Hematopoietic multipotent progenitor cell treated with erythropoietin and hydrocortisone succinate and interleukin-3 and kit ligand, for 4 days (in vitro differentiated cells): ENCODE results near the gene IL6R.

Source experiments
- DNase-seq: peaks from one replicate; pipeline ENCODE4 v3.0.0-alpha.2; 2015

The IL6R gene

DNA sequence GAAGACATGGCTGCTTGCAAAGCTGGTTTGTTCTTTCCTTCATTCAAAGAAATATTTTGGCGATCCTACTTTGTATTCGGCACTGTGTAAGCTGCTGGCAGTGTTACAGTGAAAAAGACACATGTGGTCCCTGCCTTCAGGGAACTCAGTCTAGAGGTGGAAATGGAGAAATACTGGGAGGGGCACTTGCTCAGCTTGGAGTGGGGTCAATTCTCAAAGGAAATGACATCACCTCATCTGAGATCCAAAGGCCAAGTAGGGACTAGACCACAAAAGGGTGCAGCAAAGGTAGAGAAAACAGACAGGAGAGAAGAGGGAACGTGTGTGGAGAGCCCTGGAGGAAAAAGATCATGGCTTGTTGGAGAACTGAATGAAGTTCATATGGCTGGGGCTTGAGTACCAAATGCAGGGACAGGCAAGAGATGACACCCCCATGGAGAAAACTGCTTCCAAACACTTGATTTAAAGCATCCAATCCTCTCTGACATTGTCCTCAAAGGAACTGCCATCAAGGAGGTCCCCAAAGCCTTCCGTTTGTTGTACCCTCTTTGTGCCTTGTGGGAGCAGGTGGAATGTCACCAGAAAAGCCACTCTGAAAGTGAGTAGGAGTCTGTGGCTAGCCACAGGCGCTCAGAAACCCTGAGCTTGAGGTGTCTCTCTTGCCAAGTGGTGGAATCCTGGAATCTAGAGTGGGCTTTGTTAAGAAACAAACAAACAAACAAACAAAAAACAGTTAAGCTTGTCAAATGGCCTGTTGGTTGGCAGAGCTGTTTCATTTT is 48.6 kb downstream of the IL6R start:
- no peak for DNase-seq

DNA sequence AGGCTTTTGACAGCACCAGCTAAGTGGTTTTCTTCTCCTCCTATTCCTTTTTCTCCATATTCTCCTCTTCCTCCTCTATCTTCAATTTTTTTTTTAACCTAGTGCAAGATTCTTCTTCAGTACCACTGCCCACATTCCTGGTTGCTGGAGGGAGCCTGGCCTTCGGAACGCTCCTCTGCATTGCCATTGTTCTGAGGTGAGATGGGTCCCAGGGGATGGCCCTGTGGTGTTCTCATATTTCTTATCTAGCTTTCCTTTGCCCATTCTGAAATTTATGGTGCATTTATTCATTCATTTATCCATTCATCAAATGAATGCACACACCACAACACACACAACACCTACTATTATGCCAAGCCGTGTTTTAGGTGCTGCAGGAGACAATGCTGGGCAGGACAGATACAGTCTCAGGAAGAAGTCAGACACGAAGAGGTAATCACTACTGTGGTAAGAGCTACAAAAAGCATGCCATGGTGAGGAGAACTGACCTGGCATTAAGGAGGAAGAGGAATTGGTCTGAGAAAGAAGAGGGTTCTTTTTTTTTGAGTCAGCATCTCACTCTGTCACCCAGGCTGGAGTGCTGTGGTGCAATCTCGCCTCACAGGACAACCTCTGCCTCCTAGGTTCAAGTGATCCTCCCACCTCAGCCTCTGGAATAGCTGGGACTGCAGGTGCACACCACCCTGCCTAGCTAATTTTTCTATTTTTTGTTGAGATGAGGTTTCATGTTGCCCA is 49.4 kb downstream of the IL6R start:
- DNase-seq = no peak

DNA sequence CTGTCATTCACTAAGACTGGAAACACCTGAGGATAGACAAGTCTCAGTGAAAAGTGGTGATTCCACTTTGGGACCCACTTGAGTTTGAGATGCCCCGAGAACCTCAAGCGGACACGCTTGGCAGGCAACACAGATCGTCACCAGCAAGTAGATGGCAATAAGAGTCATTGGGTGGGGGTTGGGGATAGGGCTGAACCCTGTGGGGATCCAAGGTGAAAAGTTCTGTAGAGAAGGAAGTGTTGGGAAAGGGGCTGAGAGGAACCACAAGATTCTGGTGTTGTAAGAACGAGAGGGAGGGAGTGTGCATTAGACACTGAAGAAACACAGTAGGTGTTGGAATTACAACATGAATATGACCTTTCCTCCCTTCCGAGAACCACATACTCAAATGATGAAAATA is 51.5 kb downstream of the IL6R start:
- DNase-seq = no peak

DNA sequence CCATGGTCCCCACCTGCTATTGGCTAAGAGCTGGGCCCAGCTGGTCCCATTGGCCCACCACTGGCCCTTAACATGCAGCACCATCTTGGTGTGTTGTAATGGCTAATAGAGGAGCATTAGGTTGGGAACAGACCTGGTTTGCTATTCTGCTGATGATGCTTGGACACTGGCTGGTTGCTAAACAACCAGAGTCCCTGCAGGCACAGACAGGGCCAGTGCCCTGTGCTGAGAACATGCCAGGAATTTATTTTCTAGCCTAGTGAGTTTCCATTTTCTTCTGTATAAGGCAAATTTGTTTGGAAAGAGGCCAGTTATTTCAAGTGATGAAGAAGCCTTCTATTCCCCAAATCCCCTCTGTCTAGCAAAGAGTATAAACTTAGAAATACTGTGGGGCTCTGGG is 53.9 kb downstream of the IL6R start:
- DNase-seq = no peak

DNA sequence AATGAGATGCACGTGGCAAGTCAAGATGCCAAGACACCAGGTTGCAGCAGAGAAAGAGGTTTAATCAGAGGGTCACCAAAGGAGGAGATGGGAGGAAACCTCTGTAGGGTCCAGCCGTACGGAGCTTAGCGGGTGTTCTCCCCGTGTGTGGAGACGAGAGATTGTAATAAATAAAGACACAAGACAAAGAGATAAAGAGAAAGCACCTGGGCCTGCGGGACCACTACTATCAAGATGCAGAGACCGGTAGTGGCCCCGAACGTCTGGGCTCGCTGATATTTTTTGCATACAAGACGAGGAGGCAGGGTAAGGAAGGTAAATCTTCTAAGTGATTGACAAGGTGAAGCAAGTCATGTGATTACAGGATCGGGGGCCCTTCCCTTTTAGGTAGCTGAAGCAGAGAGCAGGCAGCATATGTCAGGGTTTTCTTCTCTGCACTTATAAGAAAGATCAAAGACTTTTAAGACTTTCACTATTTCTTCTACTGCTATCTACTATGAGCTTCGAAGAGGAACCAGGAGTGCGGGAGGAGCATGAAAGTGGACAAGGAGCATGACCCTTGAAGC is 55.6 kb downstream of the IL6R start:
- DNase-seq = peak; percentile 34

DNA sequence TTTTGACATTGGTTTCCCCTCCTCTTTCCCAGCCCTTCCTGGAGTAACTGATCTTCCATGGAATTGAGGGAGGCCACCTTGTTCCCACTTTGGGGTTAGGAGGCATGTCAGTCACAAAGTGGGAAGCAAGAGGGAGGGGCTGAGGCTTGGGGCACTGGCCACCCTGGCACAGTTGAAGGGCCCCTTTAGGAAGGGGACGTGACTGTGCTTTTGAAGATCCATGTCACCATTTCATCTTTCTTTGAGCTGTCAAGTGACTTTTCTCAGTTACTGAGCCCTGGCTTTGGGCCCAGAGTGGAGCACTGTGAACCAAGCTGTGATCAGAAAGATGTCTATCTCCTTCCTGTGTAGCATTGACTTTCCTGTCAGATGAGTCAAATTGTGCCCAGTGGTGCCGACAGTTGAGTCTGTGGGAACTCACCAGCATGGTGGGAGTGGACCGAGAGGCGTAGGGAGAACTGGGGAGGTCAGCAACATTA is 58.4 kb downstream of the IL6R start:
- DNase-seq = peak; percentile 89

DNA sequence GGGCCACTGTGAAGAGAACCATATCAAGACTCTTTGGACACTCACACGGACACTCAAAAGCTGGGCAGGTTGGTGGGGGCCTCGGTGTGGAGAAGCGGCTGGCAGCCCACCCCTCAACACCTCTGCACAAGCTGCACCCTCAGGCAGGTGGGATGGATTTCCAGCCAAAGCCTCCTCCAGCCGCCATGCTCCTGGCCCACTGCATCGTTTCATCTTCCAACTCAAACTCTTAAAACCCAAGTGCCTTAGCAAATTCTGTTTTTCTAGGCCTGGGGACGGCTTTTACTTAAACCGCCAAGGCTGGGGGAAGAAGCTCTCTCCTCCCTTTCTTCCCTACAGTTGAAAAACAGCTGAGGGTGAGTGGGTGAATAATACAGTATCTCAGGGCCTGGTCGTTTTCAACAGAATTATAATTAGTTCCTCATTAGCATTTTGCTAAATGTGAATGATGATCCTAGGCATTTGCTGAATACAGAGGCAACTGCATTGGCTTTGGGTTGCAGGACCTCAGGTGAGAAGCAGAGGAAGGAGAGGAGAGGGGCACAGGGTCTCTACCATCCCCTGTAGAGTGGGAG is 60.6 kb downstream of the IL6R start:
- no peak for DNase-seq

DNA sequence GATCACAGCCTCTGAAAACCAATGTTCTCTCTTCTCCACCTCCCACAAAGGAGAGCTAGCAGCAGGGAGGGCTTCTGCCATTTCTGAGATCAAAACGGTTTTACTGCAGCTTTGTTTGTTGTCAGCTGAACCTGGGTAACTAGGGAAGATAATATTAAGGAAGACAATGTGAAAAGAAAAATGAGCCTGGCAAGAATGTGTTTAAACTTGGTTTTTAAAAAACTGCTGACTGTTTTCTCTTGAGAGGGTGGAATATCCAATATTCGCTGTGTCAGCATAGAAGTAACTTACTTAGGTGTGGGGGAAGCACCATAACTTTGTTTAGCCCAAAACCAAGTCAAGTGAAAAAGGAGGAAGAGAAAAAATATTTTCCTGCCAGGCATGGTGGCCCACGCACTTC is 61.1 kb downstream of the IL6R start:
- no peak for DNase-seq

DNA sequence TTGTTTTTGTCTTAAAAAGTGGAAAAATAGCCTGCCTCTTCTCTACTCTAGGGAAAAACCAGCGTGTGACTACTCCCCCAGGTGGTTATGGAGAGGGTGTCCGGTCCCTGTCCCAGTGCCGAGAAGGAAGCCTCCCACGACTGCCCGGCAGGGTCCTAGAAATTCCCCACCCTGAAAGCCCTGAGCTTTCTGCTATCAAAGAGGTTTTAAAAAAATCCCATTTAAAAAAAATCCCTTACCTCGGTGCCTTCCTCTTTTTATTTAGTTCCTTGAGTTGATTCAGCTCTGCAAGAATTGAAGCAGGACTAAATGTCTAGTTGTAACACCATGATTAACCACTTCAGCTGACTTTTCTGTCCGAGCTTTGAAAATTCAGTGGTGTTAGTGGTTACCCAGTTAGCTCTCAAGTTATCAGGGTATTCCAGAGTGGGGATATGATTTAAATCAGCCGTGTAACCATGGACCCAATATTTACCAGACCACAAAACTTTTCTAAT is 61.8 kb downstream of the IL6R start:
- DNase-seq = peak; percentile 57

DNA sequence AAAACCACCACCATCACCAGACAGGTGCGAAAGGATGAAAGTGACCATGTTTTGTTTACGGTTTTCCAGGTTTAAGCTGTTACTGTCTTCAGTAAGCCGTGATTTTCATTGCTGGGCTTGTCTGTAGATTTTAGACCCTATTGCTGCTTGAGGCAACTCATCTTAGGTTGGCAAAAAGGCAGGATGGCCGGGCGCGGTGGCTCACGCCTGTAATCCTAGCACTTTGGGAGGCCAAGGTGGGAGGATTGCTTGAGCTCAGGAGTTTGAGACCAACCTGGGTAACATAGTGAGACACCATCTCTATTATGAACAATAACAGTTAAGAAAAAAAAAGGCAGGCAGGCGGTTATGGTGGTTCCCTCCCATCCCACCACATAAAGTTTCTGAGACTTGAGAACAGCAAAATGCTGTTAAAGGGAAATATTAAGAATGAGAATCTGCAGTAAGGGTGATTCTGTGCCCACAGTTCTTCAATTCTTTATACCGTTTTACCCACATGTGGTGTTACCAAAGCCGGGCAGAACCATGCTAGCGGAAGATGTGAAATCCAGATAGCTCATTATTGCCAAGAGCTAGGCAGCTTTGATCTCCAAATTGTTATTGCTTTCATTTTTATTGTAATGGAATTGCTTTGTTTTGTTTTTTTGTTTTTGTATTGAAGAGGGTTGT is 62.4 kb downstream of the IL6R start:
- no peak for DNase-seq

DNA sequence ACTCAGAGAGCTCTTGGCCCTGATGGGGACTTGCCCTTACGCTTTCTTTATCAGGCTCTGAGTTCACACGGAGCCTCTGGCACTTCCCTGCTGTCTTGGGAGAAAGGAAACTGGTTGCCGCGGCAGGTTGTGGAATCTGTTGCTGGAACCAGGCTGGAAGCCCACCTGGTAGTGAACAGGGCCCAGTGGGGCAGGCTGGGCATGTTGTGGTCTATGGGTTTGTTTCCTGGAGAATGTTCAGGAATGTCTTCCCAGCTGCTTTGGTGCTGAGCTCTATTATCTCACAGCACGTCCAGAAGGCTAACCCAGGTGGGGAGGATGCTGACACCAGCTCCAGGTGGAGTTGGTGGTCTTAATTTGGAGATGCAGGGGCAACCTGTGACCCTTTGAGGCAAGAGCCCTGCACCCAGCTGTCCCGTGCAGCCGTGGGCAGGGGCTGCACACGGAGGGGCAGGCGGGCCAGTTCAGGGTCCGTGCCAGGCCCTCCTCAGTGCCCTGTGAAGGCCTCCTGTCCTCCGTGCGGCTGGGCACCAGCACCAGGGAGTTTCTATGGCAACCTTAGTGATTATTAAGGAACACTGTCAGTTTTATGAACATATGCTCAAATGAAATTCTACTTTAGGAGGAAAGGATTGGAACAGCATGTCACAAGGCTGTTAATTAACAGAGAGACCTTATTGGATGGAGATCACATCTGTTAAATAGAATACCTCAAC is 63.5 kb downstream of the IL6R start:
- DNase-seq = no peak

DNA sequence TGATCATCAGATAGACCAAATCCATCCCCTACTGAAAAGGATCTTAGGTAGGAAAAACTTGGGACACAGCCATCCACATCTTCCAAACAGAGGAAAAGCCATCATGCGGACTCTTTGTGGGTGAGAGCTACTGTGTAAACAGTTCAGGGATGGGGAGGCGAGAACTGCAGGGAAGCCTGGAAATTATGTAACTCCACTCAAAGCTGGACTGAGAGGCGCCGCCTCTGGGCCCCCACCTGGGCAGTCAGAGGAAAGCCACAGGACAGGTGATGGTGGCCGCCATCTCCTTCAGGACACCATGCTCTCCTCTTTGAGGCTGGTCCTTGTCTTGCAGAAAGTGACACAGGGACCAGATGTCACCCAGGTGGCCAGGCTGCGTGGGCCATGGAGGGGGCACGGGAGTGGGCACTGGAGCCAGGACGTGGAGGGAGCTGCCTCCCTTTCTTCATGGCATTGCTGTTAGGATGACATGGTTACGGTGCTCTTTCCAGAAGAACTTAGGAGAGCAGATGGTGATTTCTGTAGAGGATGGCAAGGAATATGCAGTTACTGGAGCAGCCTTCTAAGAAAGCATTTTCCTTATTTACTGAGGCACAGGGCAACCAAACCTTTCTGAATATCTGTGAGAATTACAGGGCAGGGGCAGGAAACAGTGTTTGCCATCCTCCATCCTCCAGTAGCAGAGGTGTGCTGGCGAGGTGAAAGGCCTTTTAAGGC is 64.9 kb downstream of the IL6R start:
- DNase-seq = no peak

DNA sequence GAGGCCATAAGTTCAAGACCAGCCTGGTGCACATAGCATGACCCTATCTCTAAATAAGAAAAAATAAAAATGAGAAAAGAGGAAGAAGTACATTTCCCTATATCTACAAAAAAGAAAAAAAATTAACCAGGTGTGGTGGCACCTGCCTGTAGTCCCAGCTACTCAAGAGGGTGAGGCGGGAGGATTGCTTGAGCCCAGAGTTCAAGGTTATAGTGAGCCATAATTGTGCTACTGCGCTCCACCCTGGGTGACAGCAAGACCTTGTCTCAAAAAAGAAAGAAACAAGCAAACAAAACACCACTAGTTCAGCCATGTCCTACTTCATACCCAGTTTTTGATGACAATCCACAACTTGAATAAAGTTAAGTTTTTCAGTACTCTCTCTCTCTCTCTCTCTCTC is 66.2 kb downstream of the IL6R start:
- no peak for DNase-seq

DNA sequence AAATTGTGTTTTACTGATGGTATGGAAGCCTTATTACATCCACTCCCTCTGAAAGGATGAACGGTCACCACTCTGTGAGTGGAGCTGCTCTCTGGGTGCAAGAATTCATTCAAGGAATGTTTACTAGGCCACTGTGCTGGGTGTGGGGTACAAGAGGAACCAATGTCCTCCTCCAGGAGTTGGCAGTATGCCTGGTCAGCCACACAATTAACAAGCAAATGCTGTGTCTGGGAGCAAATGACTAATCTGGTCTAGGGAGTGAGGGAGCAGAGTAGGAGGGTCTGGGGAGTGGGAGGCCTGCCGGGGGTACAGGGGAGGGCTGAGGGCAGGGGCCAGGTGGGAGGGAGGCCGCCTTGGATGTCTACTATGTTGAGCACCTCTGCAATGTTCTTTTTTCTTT is 69.7 kb downstream of the IL6R start:
- DNase-seq = peak; percentile 66

DNA sequence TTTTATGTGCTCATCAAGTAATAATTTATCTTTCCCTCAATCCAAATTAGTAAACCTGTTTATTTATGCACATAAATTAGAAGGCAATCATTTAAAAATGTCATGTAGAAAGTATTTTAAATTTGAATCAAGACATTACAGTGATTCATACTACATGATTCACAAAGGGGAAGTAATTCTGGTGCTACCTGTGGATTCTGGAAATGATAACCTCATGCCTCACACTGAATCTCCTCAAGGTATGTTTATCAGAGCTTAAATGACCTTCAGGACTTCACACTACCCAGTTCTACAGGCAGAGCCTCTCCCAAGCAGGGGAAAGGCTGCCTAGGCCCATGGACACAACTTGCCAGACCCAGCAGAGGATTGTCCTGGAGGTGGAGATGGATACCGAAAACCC is 71.6 kb downstream of the IL6R start:
- DNase-seq = no peak

DNA sequence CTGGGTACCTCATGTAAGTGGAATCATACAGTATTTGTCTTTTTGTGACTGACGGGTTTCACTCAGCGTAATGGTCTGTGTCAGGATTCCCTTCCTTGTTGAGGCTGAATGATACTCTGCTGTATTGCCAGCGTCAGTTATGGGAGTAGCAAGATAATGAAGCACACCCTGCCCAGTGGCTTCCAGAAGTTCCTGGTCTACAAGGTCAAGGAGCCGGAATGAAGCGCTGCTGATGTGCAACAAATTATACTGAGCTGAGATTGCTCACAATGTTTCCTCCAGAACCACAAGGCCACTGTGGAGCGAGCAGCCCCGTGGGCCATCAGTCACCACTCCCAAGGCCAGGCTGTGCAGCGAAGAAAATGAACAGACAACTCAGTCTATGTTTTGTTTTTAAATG is 72.9 kb downstream of the IL6R start:
- DNase-seq = no peak

DNA sequence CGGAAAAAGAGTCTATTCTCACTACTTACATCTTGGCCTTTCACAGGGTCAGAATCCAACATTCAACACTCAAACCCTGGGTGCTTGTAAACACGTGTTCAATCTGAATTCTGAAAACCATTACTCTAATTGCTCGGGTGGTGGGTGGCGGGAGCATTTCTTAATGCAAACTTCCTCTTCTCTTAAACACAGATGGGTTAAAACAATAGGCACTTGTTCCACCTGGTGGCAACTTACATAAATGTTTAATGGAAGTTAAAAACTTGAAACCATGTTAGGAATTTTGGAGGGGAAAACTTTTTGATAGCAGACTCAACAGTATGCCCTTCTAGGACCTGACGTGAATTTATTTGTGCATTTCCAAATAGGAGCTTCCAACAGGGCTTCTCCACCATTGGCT is 73.5 kb downstream of the IL6R start:
- peak; percentile 85 for DNase-seq

DNA sequence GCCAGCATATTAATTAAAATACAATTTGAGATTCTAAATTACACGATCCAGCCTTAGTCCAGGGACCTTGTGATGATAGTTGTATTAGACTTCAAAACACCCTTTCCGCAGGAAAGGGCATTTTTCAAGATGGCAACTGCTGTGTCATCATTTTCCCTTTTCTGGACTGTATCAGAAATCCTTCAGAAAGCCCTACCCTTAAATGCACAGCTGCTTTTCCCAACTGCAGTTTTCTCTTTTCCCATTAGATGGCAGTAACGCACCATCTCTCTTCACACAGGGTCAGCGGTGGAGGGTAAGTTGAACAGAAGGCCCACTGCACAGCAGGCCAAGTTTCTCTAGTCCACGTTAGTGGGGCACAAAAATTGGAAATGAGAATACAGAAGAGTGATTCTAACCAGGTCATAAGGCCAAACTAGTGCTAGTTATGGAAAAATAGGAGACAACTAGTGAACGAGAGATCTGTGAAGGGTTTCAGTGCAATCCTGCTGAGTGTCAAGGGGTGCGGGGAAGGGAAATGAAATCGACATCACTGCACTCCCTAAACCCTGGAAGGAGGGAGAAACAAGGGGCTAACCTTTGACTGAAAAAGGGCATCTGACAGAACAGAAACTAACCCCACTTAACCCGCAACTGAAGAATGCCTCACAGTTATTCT is 74.8 kb downstream of the IL6R start:
- DNase-seq = peak; percentile 92

DNA sequence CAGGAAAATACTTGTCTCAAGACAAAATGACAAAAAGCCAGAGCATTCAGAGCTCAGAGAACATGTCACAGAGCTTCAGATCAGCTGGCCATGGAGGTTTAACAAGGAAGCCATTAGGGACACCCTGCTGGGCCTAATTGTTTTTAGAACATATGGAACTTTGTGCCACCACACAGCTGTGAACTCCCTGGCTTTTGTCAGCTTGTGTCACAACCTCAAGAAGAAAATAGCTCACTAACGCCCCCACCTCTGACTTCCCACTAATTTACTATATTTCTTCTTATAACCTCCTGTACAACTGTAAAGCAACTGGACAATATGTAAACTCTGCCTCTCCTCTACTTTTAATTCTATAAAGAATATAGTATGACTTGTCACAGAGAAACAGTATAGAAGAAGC is 75.9 kb downstream of the IL6R start:
- DNase-seq = peak; percentile 39

DNA sequence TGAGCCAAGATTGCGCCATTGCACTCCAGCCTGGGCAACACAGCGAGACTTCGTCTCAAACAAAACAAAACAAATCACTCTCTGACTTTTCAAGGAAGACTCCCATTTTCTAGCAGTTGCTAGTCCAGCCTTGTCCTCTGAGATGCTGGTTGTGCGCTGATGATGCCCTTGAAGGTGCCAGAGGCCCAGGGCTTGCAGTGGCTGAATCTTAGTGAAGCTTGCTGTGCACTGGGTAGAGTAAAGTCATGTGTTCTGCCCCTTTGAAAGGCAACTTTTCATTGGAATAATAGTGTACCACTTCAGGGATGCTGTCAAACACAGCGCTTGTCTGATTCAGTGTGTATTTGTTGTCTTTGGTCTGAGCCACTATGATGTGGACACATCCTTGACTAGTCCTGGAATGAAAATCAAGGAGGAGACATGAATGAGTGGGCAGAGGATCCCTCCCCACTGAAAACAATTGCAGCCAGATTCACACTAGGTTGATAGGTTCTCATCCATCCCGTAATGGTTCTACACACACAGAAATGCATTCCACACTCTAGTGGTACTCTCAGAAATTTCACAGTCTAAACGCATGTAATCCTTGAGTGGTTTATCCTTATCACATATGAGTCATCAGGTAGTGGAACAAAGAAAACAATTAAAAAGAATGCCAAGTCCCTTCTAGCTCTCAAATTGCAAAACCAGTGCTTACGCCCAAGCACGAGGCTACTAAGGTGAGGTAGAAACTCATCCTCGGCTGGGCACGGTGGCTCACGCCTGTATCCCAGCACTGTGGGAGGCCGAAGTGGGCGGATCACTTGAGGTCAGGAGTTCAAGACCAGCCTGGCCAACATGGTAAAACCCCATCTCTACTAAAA is 79.0 kb downstream of the IL6R start:
- DNase-seq = peak; percentile 27
